GM12874 (cell line): ENCODE data around the gene ULBP1.

Experiments
- CTCF ChIP-seq: IDR thresholded peaks from 2 replicates; pipeline ENCODE4 v1.5.1; 2011; ENCODE audit warnings: low read depth, mild to moderate bottlenecking, control low read depth, low read length, moderate library complexity; ENCODE audit not compliant: insufficient read depth

Gene ULBP1

GRCh38 chr6:149987602-149988107 lies 23.9 kb downstream of the ULBP1 start:
- TF ChIP-seq CTCF, result no peak

- TF ChIP-seq CTCF, result no peak
Measured at GRCh38 chr6:149988550-149989346, 25.0 kb downstream of the ULBP1 start.

GRCh38 chr6:149990212-149990660 lies 26.5 kb downstream of the ULBP1 start:
- TF ChIP-seq CTCF, result no peak

- no peak for TF ChIP-seq CTCF
Measured at GRCh38 chr6:149990661-149991471, 27.1 kb downstream of the ULBP1 start.

GRCh38 chr6:149991838-149992237 lies 28.1 kb downstream of the ULBP1 start:
- TF ChIP-seq CTCF, result no peak

GRCh38 chr6:149995235-149995750 lies 31.6 kb downstream of the ULBP1 start:
- TF ChIP-seq CTCF, result no peak

- no peak for TF ChIP-seq CTCF
Measured at GRCh38 chr6:149995971-149996370, 32.2 kb downstream of the ULBP1 start.
